OCI-M2 (cell line): ENCODE data around the gene FBXL20.
"Not testable (repeated sequence)": the region's sequence is repeated elsewhere in the genome, so short reads cannot be mapped to it uniquely, and the experiment has no call there.

Experiments used
- DNase-seq: peaks from one replicate; lab custom pipeline; 2025; ENCODE audit not compliant: unreplicated experiment; lab: John Stamatoyannopoulos, UW

FBXL20 gene

DNA sequence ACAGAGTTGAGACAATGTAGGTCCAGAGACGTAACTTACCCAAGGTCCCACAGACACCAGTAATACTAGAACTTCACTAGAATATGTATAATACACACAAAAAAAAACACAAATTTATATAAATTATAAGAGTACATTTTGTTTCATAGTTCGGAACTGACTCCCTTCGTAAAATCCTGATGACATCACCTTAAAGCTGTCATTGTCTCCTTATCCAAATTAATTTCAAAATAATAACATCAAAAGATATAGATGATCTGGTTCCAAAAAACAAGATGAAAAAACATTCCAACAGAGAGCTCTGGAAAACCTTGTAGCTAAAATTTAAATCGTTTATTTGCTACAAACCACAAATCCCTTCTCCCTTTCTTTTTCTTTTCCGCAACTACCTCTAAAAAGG lies 10.0 kb downstream of the FBXL20 start:
- DNase-seq: no peak

DNA sequence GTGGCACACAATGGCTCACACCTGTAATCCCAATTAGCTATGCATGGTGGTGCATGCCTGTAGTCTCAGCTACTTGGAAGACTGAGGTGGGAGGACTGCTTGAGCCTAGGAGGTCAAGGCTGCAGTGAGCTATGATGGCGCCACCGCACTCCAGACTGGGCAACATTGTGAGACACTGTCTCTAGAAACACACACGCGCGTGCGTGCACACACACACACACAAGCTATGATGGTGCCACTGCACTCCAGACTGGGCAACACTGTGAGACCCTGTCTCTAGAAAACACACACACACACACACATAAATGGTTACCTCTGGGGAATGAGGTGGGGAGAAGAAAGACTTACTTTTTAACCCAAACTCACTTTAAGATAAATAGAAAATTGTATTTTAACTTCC lies 16.4 kb downstream of the FBXL20 start:
- no peak for DNase-seq

DNA sequence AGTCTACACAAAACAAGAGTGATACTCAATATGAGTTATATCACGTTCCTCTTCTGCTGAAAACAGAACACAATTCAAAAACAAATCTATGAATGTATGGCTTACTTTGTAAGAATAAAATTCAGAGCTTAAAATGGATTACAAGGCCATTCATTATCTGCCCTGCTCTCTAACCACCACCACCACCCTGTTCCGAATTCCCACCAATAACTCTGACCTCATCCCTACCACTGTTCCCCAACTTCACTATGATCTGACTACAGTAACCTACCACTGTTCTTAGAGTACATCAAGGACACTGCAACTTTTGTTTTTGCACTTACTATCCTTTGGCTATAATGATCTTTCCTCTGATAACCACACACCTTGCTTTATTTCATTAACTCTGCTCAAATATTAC lies 21.3 kb downstream of the FBXL20 start:
- DNase-seq: no peak

DNA sequence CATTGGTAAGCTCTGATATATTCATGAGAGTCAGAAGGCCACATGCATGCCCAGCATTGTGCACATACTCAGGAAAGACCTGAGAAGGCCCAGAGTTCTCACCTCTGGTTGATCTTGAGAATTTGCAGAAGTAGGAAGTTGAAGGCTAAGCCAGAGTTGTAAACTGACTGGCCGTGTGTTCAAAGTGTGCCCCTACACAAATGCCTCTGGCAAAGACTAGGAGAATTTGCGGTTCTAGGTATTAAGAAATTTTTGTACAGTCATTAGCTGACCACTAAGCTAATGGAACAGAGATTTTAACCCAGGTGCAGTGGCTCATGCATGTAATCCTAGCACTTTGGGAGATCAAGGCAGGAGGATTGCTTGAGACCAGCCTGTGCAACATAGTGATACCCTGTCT lies 25.0 kb downstream of the FBXL20 start:
- DNase-seq: no peak

DNA sequence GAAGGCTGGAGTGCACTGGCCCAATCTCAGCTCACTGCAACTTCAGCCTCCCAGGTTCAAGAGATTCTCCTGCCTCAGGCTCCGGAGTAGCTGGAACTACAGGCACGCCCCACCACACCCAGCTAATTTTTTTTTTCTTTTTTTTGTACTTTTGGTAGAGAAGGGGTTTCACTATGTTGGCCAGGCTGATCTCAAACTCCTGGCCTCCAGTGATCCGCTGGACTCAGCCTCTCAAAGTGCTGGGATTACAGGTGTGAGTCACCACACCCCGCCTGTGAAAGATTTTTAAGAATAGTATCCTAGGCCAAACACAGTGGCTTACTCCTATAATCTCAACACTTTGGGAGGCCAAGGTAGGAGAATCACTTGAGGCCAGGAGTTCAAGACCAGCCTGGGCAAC lies 33.6 kb downstream of the FBXL20 start:
- not testable (repeated sequence) for DNase-seq

DNA sequence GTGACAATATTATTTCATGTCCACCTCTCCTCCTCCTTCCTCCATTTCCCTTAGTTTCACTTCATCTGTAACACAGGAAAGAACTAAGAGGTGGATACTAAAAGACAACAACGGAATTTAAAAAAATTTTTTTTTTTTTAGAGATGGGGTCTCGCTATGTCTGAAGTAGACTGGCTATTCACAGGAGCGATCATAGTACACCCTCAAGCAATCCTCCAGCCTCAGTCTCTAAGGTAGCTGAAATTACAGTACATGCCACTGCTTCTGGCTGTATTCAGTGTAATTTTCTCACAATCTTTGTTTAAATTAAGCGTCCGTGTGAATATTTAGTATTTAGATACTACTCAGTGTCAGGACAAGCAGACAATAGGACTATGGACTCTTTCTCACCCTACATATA lies 35.6 kb downstream of the FBXL20 start:
- DNase-seq: no peak

DNA sequence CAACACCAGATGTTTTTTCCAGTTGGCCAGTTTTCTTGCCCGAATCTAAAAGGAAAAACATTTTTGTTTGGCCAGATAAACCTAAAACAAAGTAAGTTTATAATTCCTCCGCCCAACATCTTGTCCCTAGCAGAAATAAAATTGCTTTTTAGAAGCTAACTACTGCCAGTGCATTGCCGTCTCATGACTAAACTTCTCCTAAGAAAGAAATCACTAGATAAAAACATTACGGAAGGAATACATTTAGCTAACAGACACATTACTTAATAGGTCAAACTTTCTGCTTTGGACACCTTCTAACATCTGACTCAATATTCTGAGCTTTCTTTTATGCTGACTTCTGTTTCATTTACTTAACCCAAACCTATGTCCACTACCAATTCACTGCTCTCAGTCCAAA lies 36.2 kb downstream of the FBXL20 start:
- DNase-seq: no peak

DNA sequence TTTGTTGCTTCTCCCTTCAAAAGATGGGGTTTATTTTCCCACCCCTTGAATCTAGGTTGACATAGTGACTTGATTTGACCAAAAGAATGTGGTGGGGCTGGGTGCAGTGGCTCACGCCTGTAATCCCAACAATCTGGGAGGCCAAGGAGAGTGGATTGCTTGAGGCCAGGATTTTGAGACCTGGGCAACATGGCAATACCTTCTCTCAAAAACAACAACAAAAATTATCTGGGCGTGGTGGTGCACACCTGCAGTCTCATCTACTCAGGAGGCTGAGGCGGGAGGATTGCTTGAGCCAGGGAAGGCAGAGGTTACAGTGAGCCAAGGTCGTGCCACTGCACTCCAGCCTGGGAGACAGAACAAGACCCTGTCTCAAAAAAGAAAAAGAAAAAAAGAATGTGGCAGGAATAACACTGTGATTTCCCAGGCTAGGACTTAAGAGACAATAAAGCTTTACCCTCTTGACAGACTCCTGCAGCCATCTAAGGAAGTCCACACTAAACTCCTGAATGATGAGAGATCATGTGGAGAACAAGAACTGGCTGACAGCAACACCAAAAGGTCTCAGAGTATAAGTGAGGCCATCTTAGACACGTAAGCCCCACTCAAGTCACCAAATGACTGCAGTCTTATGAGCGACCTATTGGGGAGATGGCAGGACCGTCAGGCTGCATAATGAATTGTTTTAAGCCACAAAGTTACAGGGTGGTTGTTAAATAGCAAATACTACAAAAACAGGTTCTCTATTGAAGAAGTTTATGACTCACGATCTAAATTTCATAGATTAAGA lies 37.0 kb downstream of the FBXL20 start:
- DNase-seq: no peak

DNA sequence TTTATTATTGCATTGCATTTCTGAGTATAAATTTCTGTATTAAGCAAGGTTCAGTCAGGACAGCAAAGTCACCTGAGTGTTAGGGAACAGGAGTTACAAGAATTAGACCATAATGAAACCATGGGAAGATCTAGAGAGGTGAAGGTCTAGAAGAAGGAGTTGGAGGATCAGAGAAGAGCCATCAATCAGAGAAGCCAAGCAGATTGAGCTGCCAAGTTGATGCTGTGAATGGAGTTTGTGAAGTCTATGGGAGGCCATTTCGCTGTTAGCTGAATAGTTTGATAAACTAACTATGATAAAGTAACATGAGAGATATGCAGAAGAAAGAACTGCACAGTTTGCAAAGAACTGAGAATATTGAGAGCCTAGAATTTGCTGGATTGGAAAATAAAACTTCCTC lies 40.4 kb downstream of the FBXL20 start:
- DNase-seq: no peak

DNA sequence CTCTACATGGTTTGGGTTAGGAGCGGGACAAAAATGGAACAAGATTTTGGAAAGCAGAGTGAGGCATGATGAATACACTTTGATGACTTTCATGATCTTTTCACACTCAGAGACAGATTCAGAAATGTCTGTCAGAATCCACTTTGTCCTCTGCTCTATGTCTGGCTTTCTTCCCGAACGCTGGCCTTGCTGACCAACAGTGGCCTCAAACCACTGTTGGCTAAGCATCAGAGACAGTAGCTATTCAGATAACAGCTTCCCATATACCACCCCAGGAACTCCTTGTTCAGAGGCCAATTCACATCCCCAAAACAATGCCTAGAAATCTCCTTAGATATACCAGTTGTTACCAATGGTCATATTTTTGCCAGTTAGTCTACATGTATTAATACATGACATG lies 40.9 kb downstream of the FBXL20 start:
- DNase-seq: no peak

DNA sequence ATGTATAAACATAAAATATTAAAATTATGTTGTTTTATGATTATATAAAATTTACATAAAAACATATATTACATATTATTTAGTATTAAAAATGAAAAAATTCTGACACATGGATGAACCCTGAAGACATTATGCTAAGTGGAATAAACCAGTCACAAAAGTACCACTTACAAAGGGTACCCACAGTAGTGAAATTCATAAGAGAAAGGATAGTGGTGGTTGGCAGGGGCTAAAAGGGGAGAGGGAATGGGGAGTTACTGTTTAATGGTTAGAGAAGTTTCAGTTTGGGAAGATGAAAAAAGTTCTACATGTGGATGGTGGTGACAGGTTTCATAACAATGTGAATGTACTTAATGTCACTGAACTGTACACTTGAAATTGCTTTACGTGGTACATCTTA lies 41.4 kb downstream of the FBXL20 start:
- no peak for DNase-seq

DNA sequence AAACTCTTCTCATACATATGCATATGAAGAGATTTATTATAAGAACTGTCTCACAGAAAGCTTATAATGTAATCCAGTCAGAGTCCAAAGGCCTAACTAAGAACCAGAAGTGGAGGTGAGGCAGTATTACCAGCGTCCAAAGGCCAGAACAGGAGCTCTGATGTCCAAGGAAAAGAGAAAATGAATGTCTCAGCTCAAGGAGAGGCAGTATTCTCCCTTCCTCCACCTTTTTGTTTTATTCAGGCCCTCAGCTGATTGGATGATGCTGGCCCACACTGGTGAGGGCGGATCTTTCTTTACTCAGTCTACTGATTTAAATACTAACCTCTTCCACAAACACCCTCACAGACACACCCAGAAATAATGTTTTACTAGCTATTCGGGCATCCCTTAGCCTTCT lies 43.4 kb downstream of the FBXL20 start:
- no peak for DNase-seq

DNA sequence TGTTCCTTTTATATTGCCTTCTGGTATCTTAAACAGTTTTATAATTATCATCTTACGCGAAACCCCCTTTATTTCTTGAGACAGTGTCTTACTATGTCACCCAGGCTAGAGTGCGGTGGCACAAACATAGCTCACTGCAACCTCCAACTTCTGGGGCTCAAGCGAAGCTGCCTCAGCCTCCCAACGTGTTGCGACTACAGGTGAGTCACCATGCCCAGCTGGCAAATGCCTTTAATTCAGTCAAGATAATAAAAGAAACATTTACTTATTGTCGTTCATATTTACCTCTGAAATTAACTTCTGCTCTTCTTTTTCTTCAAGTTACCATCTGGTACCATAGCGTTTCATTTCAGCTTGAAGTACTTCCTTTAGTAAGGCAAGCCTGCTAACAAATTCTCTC lies 43.9 kb downstream of the FBXL20 start:
- DNase-seq: no peak

DNA sequence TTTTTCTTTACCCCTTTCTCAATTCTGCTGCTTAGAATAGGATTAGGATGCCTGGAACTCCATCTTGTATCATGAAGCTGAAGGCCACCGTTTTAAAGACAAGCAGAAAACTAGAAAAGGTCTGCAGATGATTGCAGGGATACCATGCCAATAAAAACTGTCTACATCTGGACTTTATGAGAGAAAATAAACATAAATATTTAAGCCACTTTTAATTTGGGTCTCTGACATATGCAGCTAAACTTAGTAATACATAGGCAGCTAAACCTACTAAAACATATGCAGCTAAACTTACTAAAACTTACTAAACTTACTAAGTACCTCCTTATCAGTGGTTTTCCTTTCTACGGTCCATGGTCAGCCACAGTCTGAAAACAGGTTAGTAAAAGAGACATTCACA lies 48.4 kb downstream of the FBXL20 start:
- no peak for DNase-seq

DNA sequence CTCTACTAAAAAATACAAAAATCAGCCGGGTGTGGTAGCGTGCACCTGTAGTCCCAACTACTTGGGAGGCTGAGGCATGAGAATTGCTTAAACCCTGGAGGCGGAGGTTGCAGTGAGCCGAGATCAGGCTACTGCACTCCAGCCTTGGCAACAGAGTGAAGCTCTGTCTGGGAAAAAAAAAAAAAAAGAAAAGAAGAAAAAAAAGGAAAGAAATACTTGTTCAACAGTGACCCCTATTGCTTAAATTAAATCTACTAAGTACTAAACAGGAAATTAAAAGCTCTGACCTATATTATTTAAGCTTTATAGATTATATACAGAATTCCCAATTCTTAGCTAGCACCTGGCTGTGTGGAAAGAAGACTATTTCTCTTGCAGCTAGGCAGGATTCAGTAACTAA lies 48.9 kb downstream of the FBXL20 start:
- DNase-seq: no peak

DNA sequence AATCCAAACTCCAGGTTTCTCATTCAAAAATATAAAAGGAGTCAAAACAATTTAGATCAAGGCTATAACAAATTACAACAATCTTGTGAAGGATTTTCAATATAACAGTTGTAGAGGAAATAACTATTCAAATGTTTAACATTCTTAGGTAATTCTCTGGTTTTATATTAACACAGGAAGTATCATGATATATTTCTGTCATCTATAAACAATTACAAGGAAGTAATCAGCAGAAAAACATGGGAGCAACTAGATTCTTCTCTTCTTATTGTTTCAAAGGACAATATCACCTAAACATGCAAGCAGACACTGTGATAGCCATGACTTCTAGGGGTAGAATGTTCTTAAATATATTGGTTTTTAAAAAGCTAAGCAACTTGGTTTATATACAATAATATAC lies 49.9 kb downstream of the FBXL20 start:
- DNase-seq: no peak

DNA sequence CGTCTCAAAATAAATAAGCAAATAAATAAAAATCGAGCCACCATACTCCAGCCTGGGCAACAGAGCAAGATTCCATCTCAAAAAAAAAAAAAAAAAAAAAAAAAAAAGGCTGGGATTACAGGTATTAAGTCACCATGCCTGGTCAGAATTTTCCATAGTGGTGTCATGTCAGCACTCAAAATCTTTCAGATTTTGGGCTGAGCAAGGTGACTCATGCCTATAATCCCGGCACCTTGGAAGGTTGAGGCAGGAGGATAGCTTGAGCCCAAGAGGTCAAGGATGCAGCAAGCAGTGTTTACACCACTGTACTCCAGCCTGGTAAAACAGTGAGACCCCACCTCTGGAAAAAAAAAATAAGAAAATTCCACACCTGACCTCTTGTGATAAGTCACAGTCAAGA lies 52.2 kb downstream of the FBXL20 start:
- DNase-seq: no peak

DNA sequence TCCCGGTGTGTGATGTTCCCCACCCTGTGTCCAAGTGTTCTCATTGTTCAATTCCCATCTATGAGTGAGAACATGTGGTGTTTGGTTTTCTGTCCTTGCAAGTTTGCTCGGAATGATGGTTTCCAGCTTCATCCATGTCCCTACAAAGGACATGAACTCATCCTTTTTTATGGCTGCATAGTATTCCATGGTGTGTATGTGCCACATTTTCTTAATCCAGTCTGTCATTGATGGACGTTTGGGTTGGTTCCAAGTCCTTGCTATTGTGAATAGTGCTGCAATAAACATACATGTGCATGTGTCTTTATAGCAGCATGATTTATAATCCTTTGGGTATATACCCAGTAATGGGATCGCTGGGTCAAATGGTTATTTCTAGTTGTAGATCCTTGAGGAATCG lies 54.6 kb downstream of the FBXL20 start:
- not testable (repeated sequence) for DNase-seq

DNA sequence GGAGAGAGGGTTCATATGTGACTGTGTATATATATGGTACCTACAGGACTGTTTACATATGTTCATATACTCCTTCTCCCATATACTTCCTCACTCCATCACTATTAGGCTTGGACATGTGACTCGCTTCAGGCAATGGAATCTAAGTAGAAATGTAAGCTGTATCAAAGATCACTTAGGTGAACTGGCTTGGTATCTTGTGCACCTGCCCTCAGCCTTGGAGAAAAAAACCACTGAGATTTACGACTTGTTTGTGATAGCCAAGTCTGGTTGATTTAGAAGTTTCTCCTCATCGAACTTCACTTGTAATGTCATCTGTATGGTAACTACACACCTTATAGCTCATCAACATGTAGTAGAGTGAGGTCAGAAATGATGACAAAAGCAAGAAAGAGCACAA lies 59.9 kb downstream of the FBXL20 start:
- no peak for DNase-seq

DNA sequence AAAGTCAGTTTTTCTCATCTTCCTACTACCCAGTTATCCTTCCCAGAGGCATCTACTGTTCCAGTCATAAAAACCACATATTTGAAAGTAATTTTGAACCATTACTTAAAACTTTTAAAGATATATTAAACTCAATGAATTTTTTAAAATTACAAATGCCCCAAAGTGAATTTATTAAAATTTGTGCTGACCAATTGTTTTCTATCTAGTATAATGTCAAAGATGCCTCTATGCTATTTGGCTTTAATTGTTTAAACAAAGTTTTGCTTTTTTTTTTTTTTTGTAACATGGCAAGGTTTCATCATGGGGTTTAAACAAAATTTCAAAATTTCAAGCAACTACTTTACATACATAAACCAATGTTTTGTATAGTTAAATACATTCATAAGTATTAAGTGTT lies 60.7 kb downstream of the FBXL20 start:
- no peak for DNase-seq

DNA sequence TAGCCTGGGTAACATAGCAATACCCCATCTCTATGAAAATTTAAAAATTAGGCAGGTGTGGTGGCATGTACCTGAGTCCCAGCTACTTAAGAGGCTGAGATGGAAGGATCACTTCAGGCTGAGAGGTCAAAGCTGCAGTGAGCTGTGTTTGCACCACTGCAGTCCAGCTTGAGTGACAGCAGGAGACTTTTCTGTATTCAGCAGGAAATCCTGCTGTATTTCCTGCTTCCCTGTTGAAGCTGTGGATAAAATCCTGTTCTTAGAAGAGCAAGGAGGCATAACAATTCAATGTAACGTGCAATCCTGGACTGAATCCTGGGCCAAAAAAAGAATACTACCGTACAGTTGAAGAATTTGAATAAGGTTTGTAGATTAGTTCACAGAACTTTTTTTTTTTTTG lies 62.2 kb downstream of the FBXL20 start:
- no peak for DNase-seq

DNA sequence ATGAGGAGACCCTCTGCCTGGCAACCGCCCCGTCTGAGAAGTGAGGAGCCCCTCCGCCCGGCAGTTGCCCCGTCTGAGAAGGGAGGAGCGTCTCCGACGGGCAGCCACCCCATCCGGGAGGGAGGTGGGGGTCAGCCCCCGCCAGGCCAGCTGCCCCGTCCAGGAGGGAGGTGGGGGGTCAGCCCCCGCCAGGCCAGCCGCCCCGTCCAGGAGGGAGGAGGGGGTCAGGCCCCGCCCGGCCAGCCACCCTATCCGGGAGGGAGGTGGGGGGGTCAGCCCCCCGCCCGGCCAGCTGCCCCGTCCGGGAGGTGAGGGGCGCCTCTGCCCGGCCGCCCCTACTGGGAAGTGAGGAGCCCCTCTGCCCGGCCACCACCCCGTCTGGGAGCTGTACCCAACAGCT lies 63.8 kb downstream of the FBXL20 start:
- DNase-seq: not testable (repeated sequence)

DNA sequence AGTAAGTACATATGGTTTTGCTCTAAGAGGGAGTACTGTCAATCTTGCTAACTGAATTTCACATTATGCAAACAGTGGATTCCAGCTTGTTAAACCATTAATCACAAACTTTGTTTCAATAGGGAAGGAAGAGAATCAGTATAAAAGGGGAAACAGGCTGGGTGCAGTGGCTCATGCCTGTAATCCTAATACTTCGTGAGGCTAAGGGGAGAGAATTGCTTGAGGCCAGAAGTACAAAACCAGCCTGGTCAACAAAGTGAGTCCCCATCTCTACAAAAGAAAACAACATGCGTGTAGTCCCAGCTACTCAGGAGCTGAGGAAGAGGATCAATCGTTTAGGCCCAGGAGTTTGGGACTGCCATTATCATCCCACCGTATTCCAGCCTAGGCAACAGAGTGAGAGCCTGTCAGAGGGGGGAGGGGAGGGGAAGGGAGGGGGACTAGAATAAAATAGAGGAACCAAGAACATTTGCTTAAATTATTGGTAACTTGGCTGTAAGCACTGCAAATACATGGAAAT lies 65.7 kb downstream of the FBXL20 start:
- DNase-seq: no peak
